ENCODE results near the gene TANC1. TPM values are rescaled to one million over a fixed set of nuclear protein-coding genes. Genes with fewer than 3 reads are reported as not detected.

TANC1 gene
- total RNA-seq, 5 donors from 2014 or later (not counting 1 experiment from before 2014, with no cell fraction given): 0.26 to 0.61 (median 0.50) TPM

GRCh38 chr2:159044804-159045286 is 76.4 kb downstream of the TANC1 start:
- Histone ChIP-seq H3K27me3 (replicated peaks in 1 of 2; ENCODE audit: control insufficient read depth in 2 of 2, extremely low read depth in 1 of 2, insufficient read depth in 2 of 2, low read length in 1 of 2) (peaks cover 0 to 16% of the 10 kb centered on the region in 2 experiments), H3K36me3 (ENCODE audit: control insufficient read depth in 2 of 2, extremely low read depth in 1 of 2, insufficient read depth in 1 of 2, low read length in 1 of 2) (no peaks in the 10 kb centered on the region), H3K9me3 (no peaks in the 10 kb centered on the region), H3K27ac (ENCODE audit: low read length) (no peak overlapping the region), H3K4me3 (ENCODE audit: control insufficient read depth in 1 of 2, extremely low read depth in 1 of 2, low read length in 1 of 2) (no peak overlapping the region), H3K4me1 (ENCODE audit: control insufficient read depth in 1 of 2, extremely low read depth in 1 of 2, insufficient read depth in 2 of 2, low read length in 2 of 2) (no peaks in the 10 kb centered on the region)
- CTCF ChIA-PET: no interaction called here
- Mint-ChIP-seq H3K27ac (no peak overlapping the region), H3K27me3 (peaks cover 6 to 11% of the 10 kb centered on the region in 2 donors), H3K36me3 (no peaks in the 10 kb centered on the region), H3K9me3 (peaks cover 0 to 5% (median 0%) of the 10 kb centered on the region in 3 donors), H3K4me1 (no peaks in the 10 kb centered on the region), H3K4me3 (no peak overlapping the region)
- DNase-seq (no peak), ATAC-seq (replicated peaks in 1 of 4) (no peak)
- POLR2A ChIA-PET: interaction anchor here in 1 of 2 donors (0.6 kb wide), 1 partner anchor 15 kb away, joined by 5 read pairs; no protein-coding TSS in a partner anchor
- no CpG with 5 or more reads among the region's 4 CpGs for WGBS (ENCODE audit: insufficient coverage)

- Histone ChIP-seq H3K9me3 (no peaks in the 10 kb centered on the region), H3K27ac (ENCODE audit: low read length) (no peak overlapping the region), H3K36me3 (ENCODE audit: control insufficient read depth in 2 of 2, extremely low read depth in 1 of 2, insufficient read depth in 1 of 2, low read length in 1 of 2) (no peaks in the 10 kb centered on the region), H3K27me3 (replicated peaks in 1 of 2; ENCODE audit: control insufficient read depth in 2 of 2, extremely low read depth in 1 of 2, insufficient read depth in 2 of 2, low read length in 1 of 2) (peaks cover 0 to 16% of the 10 kb centered on the region in 2 experiments), H3K4me1 (ENCODE audit: control insufficient read depth in 1 of 2, extremely low read depth in 1 of 2, insufficient read depth in 2 of 2, low read length in 2 of 2) (no peaks in the 10 kb centered on the region), H3K4me3 (ENCODE audit: control insufficient read depth in 1 of 2, extremely low read depth in 1 of 2, low read length in 1 of 2) (no peak overlapping the region)
- ATAC-seq (replicated peaks in 1 of 4): no peak
- no peaks in the 10 kb centered on the region for H3K36me3 Mint-ChIP-seq
- CTCF ChIA-PET: no interaction called here
- no peaks in the 10 kb centered on the region for H3K9me3 Mint-ChIP-seq
- peaks cover 0 to 11% of the 10 kb centered on the region in 2 donors for H3K27me3 Mint-ChIP-seq
- WGBS (ENCODE audit: insufficient coverage): 86% methylated on average over 3 of the region's 11 CpGs
- POLR2A ChIA-PET: no interaction called here
- no peak overlapping the region for H3K27ac Mint-ChIP-seq
- DNase-seq: no peak
- H3K4me1 Mint-ChIP-seq: no peaks in the 10 kb centered on the region
- H3K4me3 Mint-ChIP-seq: no peak overlapping the region
These were observed 77.4 kb downstream of the TANC1 start for GRCh38 chr2:159045545-159046454.

DNA sequence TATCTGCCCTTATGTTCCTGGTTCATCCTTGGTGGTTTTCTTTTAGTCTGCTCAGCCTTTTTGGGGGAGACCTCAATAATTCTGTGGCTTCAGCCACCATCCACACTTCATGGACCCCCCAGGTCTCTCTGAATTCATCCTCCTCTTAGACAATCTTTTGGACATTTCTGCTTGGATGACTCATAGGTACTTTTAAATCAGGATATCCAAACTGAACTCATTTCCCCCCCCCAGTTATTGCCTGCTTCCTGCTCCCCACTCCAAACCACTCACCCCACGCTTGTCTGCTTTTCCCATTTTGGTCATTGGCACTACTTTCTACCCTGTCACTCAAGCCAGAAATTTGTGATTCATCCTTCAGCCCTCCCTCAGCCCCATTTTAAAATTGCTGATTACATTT is 78.5 kb downstream of the TANC1 start:
- Mint-ChIP-seq H3K27me3 (peaks cover 0 to 11% of the 10 kb centered on the region in 2 donors), H3K4me1 (no peaks in the 10 kb centered on the region), H3K27ac (no peak overlapping the region), H3K9me3 (no peaks in the 10 kb centered on the region), H3K4me3 (no peak overlapping the region), H3K36me3 (no peaks in the 10 kb centered on the region)
- Histone ChIP-seq H3K4me1 (ENCODE audit: control insufficient read depth in 1 of 2, extremely low read depth in 1 of 2, insufficient read depth in 2 of 2, low read length in 2 of 2) (no peaks in the 10 kb centered on the region), H3K27ac (ENCODE audit: low read length) (no peak overlapping the region), H3K27me3 (replicated peaks in 1 of 2; ENCODE audit: control insufficient read depth in 2 of 2, extremely low read depth in 1 of 2, insufficient read depth in 2 of 2, low read length in 1 of 2) (peaks cover 0 to 10% of the 10 kb centered on the region in 2 experiments), H3K4me3 (ENCODE audit: control insufficient read depth in 1 of 2, extremely low read depth in 1 of 2, low read length in 1 of 2) (no peak overlapping the region), H3K9me3 (no peaks in the 10 kb centered on the region), H3K36me3 (ENCODE audit: control insufficient read depth in 2 of 2, extremely low read depth in 1 of 2, insufficient read depth in 1 of 2, low read length in 1 of 2) (no peaks in the 10 kb centered on the region)
- CTCF ChIA-PET: no interaction called here
- 100% methylated on average over 1 of the region's 1 CpG for WGBS (ENCODE audit: insufficient coverage)
- no peak for ATAC-seq (replicated peaks in 1 of 4)
- POLR2A ChIA-PET: no interaction called here
- DNase-seq: no peak

DNA sequence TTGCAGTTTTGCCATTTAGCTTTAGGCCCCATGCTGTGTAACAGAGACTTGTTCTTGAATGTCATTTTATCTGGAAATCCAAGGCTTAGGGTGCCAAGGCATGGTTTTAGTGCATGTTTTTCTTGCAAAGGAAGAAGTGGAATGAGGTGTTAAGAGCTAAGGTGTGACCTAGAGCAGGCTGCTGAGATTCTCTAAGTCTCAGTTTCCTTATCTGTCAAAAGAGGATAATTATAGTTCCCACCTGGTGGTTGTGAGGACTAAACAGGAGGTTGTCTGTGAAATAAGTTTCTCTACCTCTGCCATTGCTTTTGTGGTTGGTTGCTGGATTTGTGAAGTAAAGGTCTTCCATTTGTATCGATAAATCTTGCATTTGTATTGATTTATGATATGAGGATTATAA is 82.0 kb downstream of the TANC1 start:
- ChIA-PET POLR2A (no interaction called here), CTCF (no interaction called here)
- no peaks in the 10 kb centered on the region for H3K36me3 ChIP-seq (ENCODE audit: control insufficient read depth in 2 of 2, extremely low read depth in 1 of 2, insufficient read depth in 1 of 2, low read length in 1 of 2)

GRCh38 chr2:159051133-159051532 is 82.7 kb downstream of the TANC1 start:
- Mint-ChIP-seq H3K27ac (no peak overlapping the region), H3K4me1 (no peaks in the 10 kb centered on the region), H3K27me3 (peaks cover 0 to 2% of the 10 kb centered on the region in 2 donors), H3K36me3 (no peaks in the 10 kb centered on the region), H3K9me3 (no peaks in the 10 kb centered on the region), H3K4me3 (no peak overlapping the region)
- Histone ChIP-seq H3K9me3 (no peaks in the 10 kb centered on the region), H3K4me3 (ENCODE audit: control insufficient read depth in 1 of 2, extremely low read depth in 1 of 2, low read length in 1 of 2) (no peak overlapping the region), H3K27me3 (replicated peaks in 1 of 2; ENCODE audit: control insufficient read depth in 2 of 2, extremely low read depth in 1 of 2, insufficient read depth in 2 of 2, low read length in 1 of 2) (no peaks in the 10 kb centered on the region), H3K36me3 (ENCODE audit: control insufficient read depth in 2 of 2, extremely low read depth in 1 of 2, insufficient read depth in 1 of 2, low read length in 1 of 2) (no peaks in the 10 kb centered on the region), H3K4me1 (ENCODE audit: control insufficient read depth in 1 of 2, extremely low read depth in 1 of 2, insufficient read depth in 2 of 2, low read length in 2 of 2) (no peaks in the 10 kb centered on the region), H3K27ac (ENCODE audit: low read length) (no peak overlapping the region)
- POLR2A ChIA-PET: no interaction called here
- WGBS (ENCODE audit: insufficient coverage): no CpG with 5 or more reads among the region's 3 CpGs
- DNase-seq (no peak), ATAC-seq (replicated peaks in 1 of 4) (no peak)
- CTCF ChIA-PET: interaction anchor here in 1 of 2 donors (0.5 kb wide), 1 partner anchor 18 kb away, joined by 4 read pairs; no protein-coding TSS in a partner anchor

More for the DNA sequence above, 82.0 kb downstream of the TANC1 start:
- Mint-ChIP-seq H3K36me3 (no peaks in the 10 kb centered on the region), H3K27ac (no peak overlapping the region), H3K27me3 (peaks cover 0 to 2% of the 10 kb centered on the region in 2 donors), H3K9me3 (no peaks in the 10 kb centered on the region), H3K4me3 (no peak overlapping the region), H3K4me1 (no peaks in the 10 kb centered on the region)
- 100% methylated on average over 1 of the region's 1 CpG for WGBS (ENCODE audit: insufficient coverage)
- Histone ChIP-seq H3K27ac (ENCODE audit: low read length) (no peak overlapping the region), H3K9me3 (no peaks in the 10 kb centered on the region), H3K27me3 (replicated peaks in 1 of 2; ENCODE audit: control insufficient read depth in 2 of 2, extremely low read depth in 1 of 2, insufficient read depth in 2 of 2, low read length in 1 of 2) (no peaks in the 10 kb centered on the region), H3K4me3 (ENCODE audit: control insufficient read depth in 1 of 2, extremely low read depth in 1 of 2, low read length in 1 of 2) (no peak overlapping the region), H3K4me1 (ENCODE audit: control insufficient read depth in 1 of 2, extremely low read depth in 1 of 2, insufficient read depth in 2 of 2, low read length in 2 of 2) (no peaks in the 10 kb centered on the region)
- DNase-seq: no peak
- ATAC-seq (replicated peaks in 1 of 4): no peak

DNA sequence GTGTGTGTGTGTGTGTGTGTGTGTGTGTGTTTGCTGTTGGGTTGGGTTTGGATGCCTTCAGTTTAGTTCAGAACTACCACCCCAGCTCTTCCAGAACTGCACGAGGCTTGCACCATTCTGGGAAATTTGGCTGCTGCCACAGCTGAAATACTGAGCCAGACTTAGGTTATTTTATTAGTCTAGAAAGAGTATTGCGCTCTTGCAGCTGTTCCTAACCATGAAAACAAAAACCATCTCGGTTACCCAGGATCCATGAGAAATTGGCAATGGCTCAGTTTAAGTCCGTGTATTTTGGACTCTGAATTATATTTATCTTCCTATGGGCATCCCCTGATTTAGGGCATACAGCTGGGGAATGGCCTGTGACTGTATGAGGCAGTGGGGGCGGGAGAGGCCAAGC is 83.2 kb downstream of the TANC1 start:
- no peaks in the 10 kb centered on the region for H3K36me3 Mint-ChIP-seq
- peaks cover 0 to 2% of the 10 kb centered on the region in 2 donors for H3K27me3 Mint-ChIP-seq
- Histone ChIP-seq H3K9me3 (no peaks in the 10 kb centered on the region), H3K27me3 (replicated peaks in 1 of 2; ENCODE audit: control insufficient read depth in 2 of 2, extremely low read depth in 1 of 2, insufficient read depth in 2 of 2, low read length in 1 of 2) (no peaks in the 10 kb centered on the region), H3K4me3 (ENCODE audit: control insufficient read depth in 1 of 2, extremely low read depth in 1 of 2, low read length in 1 of 2) (no peak overlapping the region), H3K27ac (ENCODE audit: low read length) (no peak overlapping the region), H3K36me3 (ENCODE audit: control insufficient read depth in 2 of 2, extremely low read depth in 1 of 2, insufficient read depth in 1 of 2, low read length in 1 of 2) (no peaks in the 10 kb centered on the region), H3K4me1 (ENCODE audit: control insufficient read depth in 1 of 2, extremely low read depth in 1 of 2, insufficient read depth in 2 of 2, low read length in 2 of 2) (no peaks in the 10 kb centered on the region)
- no peak for ATAC-seq (replicated peaks in 1 of 4)
- 85% methylated on average over 4 of the region's 5 CpGs for WGBS (ENCODE audit: insufficient coverage)
- no peak overlapping the region for H3K4me3 Mint-ChIP-seq
- H3K4me1 Mint-ChIP-seq: no peaks in the 10 kb centered on the region
- CTCF ChIA-PET: no interaction called here
- POLR2A ChIA-PET: no interaction called here
- H3K27ac Mint-ChIP-seq: no peak overlapping the region
- DNase-seq: no peak
- H3K9me3 Mint-ChIP-seq: no peaks in the 10 kb centered on the region

All from T-cell (primary cell).